ENCODE data around the gene TRDN. TPM values are rescaled to one million over a fixed set of nuclear protein-coding genes. Genes with fewer than 3 reads are reported as not detected.

Gene TRDN
- total RNA-seq, 2 donors from 2014 or later, result not detected

DNA sequence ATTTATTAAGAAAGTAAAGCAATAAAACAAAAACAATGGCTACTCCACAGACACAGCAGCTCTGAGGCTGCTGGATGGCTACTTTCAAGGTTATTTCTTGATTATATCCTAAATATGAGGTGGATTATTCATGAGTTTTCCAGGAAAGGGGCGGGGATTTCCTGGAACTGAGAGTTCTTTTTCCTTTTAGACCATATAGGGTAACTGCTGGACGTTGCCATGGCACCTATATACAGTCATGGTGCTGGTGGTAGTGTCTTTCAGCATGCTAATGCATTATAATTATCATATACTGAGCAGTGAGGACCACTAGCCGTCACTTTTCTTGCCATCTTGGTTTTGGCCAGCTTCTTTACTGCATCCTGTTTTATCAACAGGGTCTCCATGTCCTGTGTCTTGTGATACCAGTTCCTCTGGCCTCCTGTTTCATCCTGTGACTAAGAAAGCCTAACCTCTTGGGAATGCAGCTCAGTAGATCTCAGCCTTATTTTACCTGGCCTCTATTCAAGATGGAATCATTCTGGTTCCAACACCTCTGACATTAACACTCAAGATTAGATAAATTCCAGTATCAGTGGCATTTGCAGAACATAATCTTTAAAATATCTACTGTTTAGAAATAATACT, 32.3 kb upstream of the TRDN start:
- ATAC-seq (no peak), DNase-seq (no peak)
- no peaks in the 10 kb centered on the region for H3K9me3 ChIP-seq
- no peak overlapping the region for H3K4me3 ChIP-seq
- no peaks in the 10 kb centered on the region for H3K4me1 ChIP-seq
- no peaks in the 10 kb centered on the region for H3K36me3 ChIP-seq (replicated peaks in 1 of 2; ENCODE audit: insufficient read depth in 1 of 2, low read depth in 2 of 2)
- H3K27ac ChIP-seq, result no peak overlapping the region
- intact Hi-C loops (cut with DNase I), result no loop called here
- no peak for TF ChIP-seq POLR2A (IDR thresholded peaks at IDR 0.05)
- TF ChIP-seq, protein P1, sequence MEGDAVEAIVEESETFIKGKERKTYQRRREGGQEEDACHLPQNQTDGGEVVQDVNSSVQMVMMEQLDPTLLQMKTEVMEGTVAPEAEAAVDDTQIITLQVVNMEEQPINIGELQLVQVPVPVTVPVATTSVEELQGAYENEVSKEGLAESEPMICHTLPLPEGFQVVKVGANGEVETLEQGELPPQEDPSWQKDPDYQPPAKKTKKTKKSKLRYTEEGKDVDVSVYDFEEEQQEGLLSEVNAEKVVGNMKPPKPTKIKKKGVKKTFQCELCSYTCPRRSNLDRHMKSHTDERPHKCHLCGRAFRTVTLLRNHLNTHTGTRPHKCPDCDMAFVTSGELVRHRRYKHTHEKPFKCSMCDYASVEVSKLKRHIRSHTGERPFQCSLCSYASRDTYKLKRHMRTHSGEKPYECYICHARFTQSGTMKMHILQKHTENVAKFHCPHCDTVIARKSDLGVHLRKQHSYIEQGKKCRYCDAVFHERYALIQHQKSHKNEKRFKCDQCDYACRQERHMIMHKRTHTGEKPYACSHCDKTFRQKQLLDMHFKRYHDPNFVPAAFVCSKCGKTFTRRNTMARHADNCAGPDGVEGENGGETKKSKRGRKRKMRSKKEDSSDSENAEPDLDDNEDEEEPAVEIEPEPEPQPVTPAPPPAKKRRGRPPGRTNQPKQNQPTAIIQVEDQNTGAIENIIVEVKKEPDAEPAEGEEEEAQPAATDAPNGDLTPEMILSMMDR (IDR thresholded peaks at IDR 0.05), result no peak
- 46 to 50% methylated on average over 3 of the region's 3 CpGs for WGBS, 2 donors
- no peaks in the 10 kb centered on the region for H3K27me3 ChIP-seq

DNA sequence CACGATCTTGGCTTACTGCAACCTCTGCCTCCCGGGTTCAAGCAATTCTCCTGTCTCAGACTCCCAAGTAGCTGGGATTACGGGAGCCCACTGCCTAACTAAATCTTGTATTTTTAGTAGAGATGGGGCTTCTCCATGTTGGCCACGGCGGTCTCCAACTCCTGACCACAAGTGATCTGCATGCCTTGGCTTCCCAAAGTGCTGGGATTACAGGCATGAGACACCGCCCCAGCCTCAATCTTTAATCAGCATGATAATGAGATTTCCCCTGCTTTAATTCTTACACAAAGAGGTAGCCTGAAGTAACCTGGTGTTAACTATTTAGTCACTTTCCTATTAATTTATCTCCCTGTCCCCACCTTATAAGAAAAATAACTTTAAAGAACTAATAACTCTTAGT, 31.3 kb upstream of the TRDN start:
- DNase-seq (no peak), ATAC-seq (no peak)
- Histone ChIP-seq H3K27ac (no peak overlapping the region), H3K4me1 (no peaks in the 10 kb centered on the region), H3K9me3 (no peaks in the 10 kb centered on the region), H3K4me3 (no peak overlapping the region), H3K27me3 (no peaks in the 10 kb centered on the region), H3K36me3 (replicated peaks in 1 of 2; ENCODE audit: insufficient read depth in 1 of 2, low read depth in 2 of 2) (no peaks in the 10 kb centered on the region)
- intact Hi-C loops (cut with DNase I), result no loop called here
- TF ChIP-seq, protein P1 (IDR thresholded peaks at IDR 0.05), result no peak
- TF ChIP-seq POLR2A (IDR thresholded peaks at IDR 0.05), result no peak
- 73 to 81% methylated on average over 6 of the region's 6 CpGs for WGBS, 2 donors

DNA sequence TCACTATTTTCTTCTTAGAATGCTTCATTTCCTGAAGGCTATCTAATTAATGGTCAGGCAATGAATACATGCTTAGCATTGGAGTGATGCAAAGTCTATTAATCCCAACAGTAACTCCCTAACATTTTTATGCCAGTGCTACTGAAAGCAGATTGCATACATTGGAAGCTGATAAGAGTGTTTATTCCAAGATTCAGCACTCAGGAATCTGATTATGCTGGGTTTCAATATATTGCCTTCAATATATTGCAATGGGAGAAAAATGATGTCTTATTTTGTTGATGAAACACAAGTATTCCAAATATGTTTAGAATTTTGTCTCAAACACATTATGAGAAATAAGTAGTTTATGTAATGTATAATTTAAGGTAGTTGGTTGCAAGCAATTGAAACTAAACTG, 26.7 kb upstream of the TRDN start:
- DNase-seq, result no peak
- Histone ChIP-seq H3K27me3 (no peaks in the 10 kb centered on the region), H3K9me3 (no peaks in the 10 kb centered on the region), H3K27ac (no peak overlapping the region), H3K4me1 (no peaks in the 10 kb centered on the region), H3K36me3 (replicated peaks in 1 of 2; ENCODE audit: insufficient read depth in 1 of 2, low read depth in 2 of 2) (no peaks in the 10 kb centered on the region), H3K4me3 (no peak overlapping the region)
- intact Hi-C loops (cut with DNase I), result no loop called here
- ATAC-seq, result no peak
- TF ChIP-seq, protein P1 (IDR thresholded peaks at IDR 0.05), result no peak
- TF ChIP-seq POLR2A (IDR thresholded peaks at IDR 0.05), result no peak

DNA sequence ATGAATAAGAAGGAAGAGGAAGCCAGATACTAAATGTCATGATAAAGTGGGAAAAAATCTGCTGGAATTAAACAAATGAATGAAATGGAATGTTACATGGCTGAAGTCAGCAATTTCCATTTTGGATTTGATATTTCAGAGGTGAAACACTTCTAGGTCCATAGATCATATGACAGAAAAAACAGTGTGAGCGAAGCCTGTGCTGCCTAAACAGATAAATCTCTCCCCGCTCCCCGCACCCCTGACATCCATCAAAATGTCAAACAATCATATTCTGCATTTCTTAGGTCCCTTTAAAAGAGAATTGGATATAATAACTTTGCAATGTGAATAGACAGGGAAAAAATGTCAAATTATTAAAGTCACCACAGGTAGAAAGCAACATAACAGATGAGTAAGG, 26.0 kb upstream of the TRDN start:
- ATAC-seq (no peak), DNase-seq (no peak)
- H3K9me3 ChIP-seq, result no peaks in the 10 kb centered on the region
- H3K27me3 ChIP-seq, result no peaks in the 10 kb centered on the region
- intact Hi-C loops (cut with DNase I), result no loop called here
- 30 to 42% methylated on average over 3 of the region's 3 CpGs for WGBS, 2 donors
- no peak overlapping the region for H3K27ac ChIP-seq
- no peak for TF ChIP-seq POLR2A (IDR thresholded peaks at IDR 0.05)
- TF ChIP-seq, protein P1 (IDR thresholded peaks at IDR 0.05), result no peak
- no peak overlapping the region for H3K4me3 ChIP-seq
- H3K4me1 ChIP-seq, result no peaks in the 10 kb centered on the region
- H3K36me3 ChIP-seq (replicated peaks in 1 of 2; ENCODE audit: insufficient read depth in 1 of 2, low read depth in 2 of 2), result no peaks in the 10 kb centered on the region

Measured in body of pancreas (tissue), 4 donors.